GM18511 (cell line): ENCODE data around the gene OR56A4.
"Not testable (repeated sequence)": the region's sequence is repeated elsewhere in the genome, so short reads cannot be mapped to it uniquely, and the experiment has no call there.

Experiments used
- ATAC-seq: cut with Tn5 transposase; IDR thresholded peaks from one replicate; pipeline ENCODE4 v1.9.1; 2021; ENCODE audit warnings: mild to moderate bottlenecking, moderate library complexity; ENCODE audit not compliant: unreplicated experiment

The OR56A4 gene

GRCh38 chr11:5960704-5961320 lies 45.9 kb downstream of the OR56A4 start:
- not testable (repeated sequence) for ATAC-seq

GRCh38 chr11:5955586-5955985 lies 51.2 kb downstream of the OR56A4 start:
- no peak for ATAC-seq
